ENCODE measurements around the gene FAM83G. TPM values are rescaled to one million over a fixed set of nuclear protein-coding genes. Genes with fewer than 3 reads are reported as not detected.

The FAM83G gene
- total and polyA plus RNA-seq, 8 donors = 8.2 to 41.1 (median 14.2) TPM

GRCh38 chr17:18960241-18960665, 44.3 kb downstream of the FAM83G start:
- Histone ChIP-seq H3K4me1 (peaks cover 0 to 3% (median 0%) of the 10 kb centered on the region in 4 donors), H3K4me3 (no peak overlapping the region), H3K36me3 (no peaks in the 10 kb centered on the region), H3K27ac (no peak overlapping the region), H3K9me3 (no peaks in the 10 kb centered on the region), H3K27me3 (no peaks in the 10 kb centered on the region)
- no peak for DNase-seq
- no peak for TF ChIP-seq POLR2A (IDR thresholded peaks at IDR 0.05)
- no peak for TF ChIP-seq CTCF (IDR thresholded peaks at IDR 0.05)
- no peak for TF ChIP-seq POLR2AphosphoS5 (IDR thresholded peaks at IDR 0.05)
- TF ChIP-seq EP300 (IDR thresholded peaks at IDR 0.05) = no peak
- intact Hi-C loops (cut with DNase I; ENCODE audit: low total_unique reads) = no loop called here
- WGBS, 5 donors = 86 to 94% (median 91%) methylated on average over 12 to 15 of the region's 15 CpGs

GRCh38 chr17:18959845-18960240, 44.7 kb downstream of the FAM83G start:
- Histone ChIP-seq H3K4me3 (no peak overlapping the region), H3K4me1 (peaks cover 0 to 3% (median 0%) of the 10 kb centered on the region in 4 donors), H3K27me3 (no peaks in the 10 kb centered on the region), H3K36me3 (no peaks in the 10 kb centered on the region), H3K27ac (no peak overlapping the region), H3K9me3 (no peaks in the 10 kb centered on the region)
- intact Hi-C loops (cut with DNase I; ENCODE audit: low total_unique reads) = no loop called here
- DNase-seq = no peak
- 90 to 97% (median 94%) methylated on average over 5 of the region's 5 CpGs for WGBS, 5 donors
- TF ChIP-seq POLR2A (IDR thresholded peaks at IDR 0.05) = no peak
- TF ChIP-seq CTCF (IDR thresholded peaks at IDR 0.05) = no peak
- no peak for TF ChIP-seq POLR2AphosphoS5 (IDR thresholded peaks at IDR 0.05)
- no peak for TF ChIP-seq EP300 (IDR thresholded peaks at IDR 0.05)

- Histone ChIP-seq H3K9me3 (no peaks in the 10 kb centered on the region), H3K27me3 (no peaks in the 10 kb centered on the region), H3K4me3 (no peak overlapping the region), H3K36me3 (no peaks in the 10 kb centered on the region), H3K27ac (no peak overlapping the region), H3K4me1 (peaks cover 0 to 3% (median 0%) of the 10 kb centered on the region in 4 donors)
- intact Hi-C loops (cut with DNase I; ENCODE audit: low total_unique reads) = no loop called here
- TF ChIP-seq POLR2A (IDR thresholded peaks at IDR 0.05) = no peak
- no peak for TF ChIP-seq EP300 (IDR thresholded peaks at IDR 0.05)
- TF ChIP-seq POLR2AphosphoS5 (IDR thresholded peaks at IDR 0.05) = no peak
- no peak for TF ChIP-seq CTCF (IDR thresholded peaks at IDR 0.05)
- peak in 1 of 2 donors; percentile 12 for DNase-seq
- 86 to 89% (median 88%) methylated on average over 16 to 22 of the region's 22 CpGs for WGBS, 5 donors
Observed at GRCh38 chr17:18959071-18959844, 45.3 kb downstream of the FAM83G start.

- no peak overlapping the region for H3K4me3 ChIP-seq
- H3K27me3 ChIP-seq = no peaks in the 10 kb centered on the region
- H3K36me3 ChIP-seq = no peaks in the 10 kb centered on the region
- peaks cover 0 to 3% (median 0%) of the 10 kb centered on the region in 4 donors for H3K4me1 ChIP-seq
- 83 to 93% (median 91%) methylated on average over 11 of the region's 11 CpGs for WGBS, 5 donors
- TF ChIP-seq EP300 (IDR thresholded peaks at IDR 0.05) (no peak), POLR2A (IDR thresholded peaks at IDR 0.05) (no peak), POLR2AphosphoS5 (IDR thresholded peaks at IDR 0.05) (no peak), CTCF (IDR thresholded peaks at IDR 0.05) (no peak)
- intact Hi-C loops (cut with DNase I; ENCODE audit: low total_unique reads) = no loop called here
- DNase-seq = no peak
- no peaks in the 10 kb centered on the region for H3K9me3 ChIP-seq
- no peak overlapping the region for H3K27ac ChIP-seq
Observed at GRCh38 chr17:18958611-18959010, 46.0 kb downstream of the FAM83G start.
